ENCODE results near the gene RPS15A. TPM values are rescaled to one million over a fixed set of nuclear protein-coding genes. Genes with fewer than 3 reads are reported as not detected.

The RPS15A gene
- total RNA-seq, 6 experiments from 2014 or later, result 413 to 736 (median 445) TPM

DNA sequence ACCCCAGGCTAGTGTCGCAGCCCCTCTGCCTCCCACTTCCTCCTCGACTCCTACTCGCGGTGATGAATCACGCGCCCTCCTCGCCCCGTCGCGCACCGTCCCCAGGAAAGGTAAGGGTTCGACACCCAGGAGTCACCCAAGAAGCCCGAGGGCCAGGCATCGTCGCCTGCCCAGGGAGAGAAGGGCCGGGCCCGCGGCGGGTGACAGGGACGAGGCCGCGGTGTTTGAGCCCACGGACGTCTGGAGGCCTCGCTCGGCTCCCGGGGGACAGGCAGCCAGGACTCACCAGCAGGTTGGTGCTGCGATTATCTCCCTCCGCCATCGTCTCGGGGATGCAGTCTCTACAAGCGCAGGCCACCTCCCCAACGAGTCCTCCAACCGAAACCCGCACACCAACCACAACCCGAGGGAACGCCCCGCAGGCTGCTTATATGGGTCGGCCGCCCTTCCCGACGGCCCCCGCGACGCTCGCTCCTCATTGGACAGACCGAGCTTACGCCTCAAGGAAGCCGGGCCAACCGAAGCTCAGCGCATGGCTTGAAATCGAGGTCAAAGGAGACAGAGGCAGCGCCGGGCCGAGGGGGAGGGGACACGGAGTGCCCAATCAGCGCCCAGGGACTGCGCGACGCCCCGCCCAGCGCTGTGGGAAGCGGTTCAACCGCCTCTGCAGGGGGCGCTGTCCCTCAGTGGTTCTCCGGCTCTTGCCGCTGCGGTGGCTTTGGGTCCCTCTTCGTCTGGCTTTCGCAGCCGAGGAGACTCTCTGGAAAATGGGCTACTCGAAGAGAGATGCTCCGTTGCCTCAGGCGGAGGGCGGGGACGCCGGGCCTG is 11.2 kb upstream of the RPS15A start, which contains the start of gene ARL6IP1:
ARL6IP1 (minus strand) TSS at position 405 of the 828 bp plus-strand sequence; CDS start at position 322, 83 bp downstream.
- Histone ChIP-seq H3K9me3 (no peaks in the 10 kb centered on the region), H3K4me1 (peaks cover 0 to 40% (median 16%) of the 10 kb centered on the region in 4 donors), H3K4me3 (peak within 1 kb of the TSS; percentile 87 to 98 (median 94)), H3K27ac (peak within 1 kb of the TSS; percentile 88 to 92 (median 91)), H3K36me3 (peaks cover 0 to 8% (median 3%) of the 10 kb centered on the region in 4 donors), H3K27me3 (no peaks in the 10 kb centered on the region)
- peak; percentile 99 for DNase-seq
- peak; percentile 95 to 99 (median 97) for ATAC-seq
- intact Hi-C loops (cut with DNase I), result loop anchor here in 1 of 2 donors (10.0 kb wide), 1 partner anchor 163 kb away; no protein-coding TSS in a partner anchor
- 0% methylated on average over 9 of the region's 77 CpGs for WGBS (ENCODE audit: insufficient coverage, low coverage, low lambda C conversion rate, missing lambda C conversion rate)
- TF ChIP-seq, protein P1, sequence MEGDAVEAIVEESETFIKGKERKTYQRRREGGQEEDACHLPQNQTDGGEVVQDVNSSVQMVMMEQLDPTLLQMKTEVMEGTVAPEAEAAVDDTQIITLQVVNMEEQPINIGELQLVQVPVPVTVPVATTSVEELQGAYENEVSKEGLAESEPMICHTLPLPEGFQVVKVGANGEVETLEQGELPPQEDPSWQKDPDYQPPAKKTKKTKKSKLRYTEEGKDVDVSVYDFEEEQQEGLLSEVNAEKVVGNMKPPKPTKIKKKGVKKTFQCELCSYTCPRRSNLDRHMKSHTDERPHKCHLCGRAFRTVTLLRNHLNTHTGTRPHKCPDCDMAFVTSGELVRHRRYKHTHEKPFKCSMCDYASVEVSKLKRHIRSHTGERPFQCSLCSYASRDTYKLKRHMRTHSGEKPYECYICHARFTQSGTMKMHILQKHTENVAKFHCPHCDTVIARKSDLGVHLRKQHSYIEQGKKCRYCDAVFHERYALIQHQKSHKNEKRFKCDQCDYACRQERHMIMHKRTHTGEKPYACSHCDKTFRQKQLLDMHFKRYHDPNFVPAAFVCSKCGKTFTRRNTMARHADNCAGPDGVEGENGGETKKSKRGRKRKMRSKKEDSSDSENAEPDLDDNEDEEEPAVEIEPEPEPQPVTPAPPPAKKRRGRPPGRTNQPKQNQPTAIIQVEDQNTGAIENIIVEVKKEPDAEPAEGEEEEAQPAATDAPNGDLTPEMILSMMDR (IDR thresholded peaks at IDR 0.05), result peak; percentile 96 to 99 (median 98)
- TF ChIP-seq POLR2A (IDR thresholded peaks at IDR 0.05), result peak; percentile 100

DNA sequence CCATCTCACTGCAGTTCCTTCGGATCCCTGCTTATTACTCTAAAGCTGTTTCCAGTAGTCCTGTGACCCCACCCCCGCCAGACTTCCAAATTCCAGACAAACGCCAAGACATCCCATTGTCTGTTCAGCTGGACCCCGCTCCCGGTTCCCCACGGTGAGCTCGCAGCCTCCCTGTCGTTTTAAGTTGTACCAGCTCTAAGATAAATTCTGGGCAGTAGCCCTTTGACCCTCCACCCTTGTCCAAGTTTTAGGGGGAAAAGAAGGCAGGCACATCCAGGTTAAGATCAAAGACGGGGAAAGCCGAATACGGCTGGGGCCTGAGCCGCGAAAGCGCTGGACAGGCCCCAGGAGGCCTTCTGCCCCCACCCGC is 10.6 kb upstream of the RPS15A start:
- Histone ChIP-seq H3K27me3 (no peaks in the 10 kb centered on the region), H3K4me3 (peak overlapping the region; percentile 87 to 98 (median 94)), H3K4me1 (peaks cover 0 to 42% (median 19%) of the 10 kb centered on the region in 4 donors), H3K27ac (peak overlapping the region; percentile 88 to 92 (median 91)), H3K36me3 (peaks cover 0 to 14% (median 0%) of the 10 kb centered on the region in 4 donors), H3K9me3 (no peaks in the 10 kb centered on the region)
- DNase-seq (peak in 2 of 3 donors; percentile 36 to 58), ATAC-seq (peak in 2 of 4 donors; percentile 3 to 36)
- intact Hi-C loops (cut with DNase I), result loop anchor here in 1 of 2 donors (10.0 kb wide), 1 partner anchor 164 kb away; no protein-coding TSS in a partner anchor
- TF ChIP-seq POLR2A (IDR thresholded peaks at IDR 0.05), result no peak
- TF ChIP-seq, protein P1 (IDR thresholded peaks at IDR 0.05), result no peak
- 1% methylated on average over 8 of the region's 15 CpGs for WGBS (ENCODE audit: insufficient coverage, low coverage, low lambda C conversion rate, missing lambda C conversion rate)

DNA sequence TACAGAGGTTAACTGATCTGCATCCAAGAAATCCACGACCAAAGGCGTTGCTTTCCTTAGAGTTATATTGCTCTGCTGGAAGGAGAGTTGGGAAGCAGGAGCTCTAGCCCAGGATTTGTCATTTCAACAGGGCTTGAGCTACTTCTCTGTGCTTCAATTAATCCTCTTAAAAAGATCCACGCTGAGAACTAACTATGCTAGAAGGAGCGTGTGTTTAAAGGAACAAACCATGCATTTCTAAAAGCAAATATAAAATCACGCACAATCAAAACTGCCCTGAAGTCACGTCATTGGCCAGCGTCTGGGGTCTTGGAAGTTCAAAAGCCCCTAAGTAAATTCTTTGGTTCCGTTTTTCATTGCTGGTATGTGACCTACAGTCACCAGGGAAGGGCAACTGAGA is 10.2 kb upstream of the RPS15A start:
- no peak for DNase-seq
- intact Hi-C loops (cut with DNase I), result loop anchor here in 1 of 2 donors (10.0 kb wide), 1 partner anchor 165 kb away; no protein-coding TSS in a partner anchor
- ATAC-seq, result no peak
- WGBS (ENCODE audit: insufficient coverage, low coverage, low lambda C conversion rate, missing lambda C conversion rate), result 0% methylated on average over 8 of the region's 8 CpGs
- peak overlapping the region; percentile 87 to 98 (median 94) for H3K4me3 ChIP-seq
- no peak for TF ChIP-seq POLR2A (IDR thresholded peaks at IDR 0.05)
- TF ChIP-seq, protein P1 (IDR thresholded peaks at IDR 0.05), result no peak
- H3K27ac ChIP-seq, result peak overlapping the region; percentile 88 to 92 (median 91)
- peaks cover 0 to 42% (median 19%) of the 10 kb centered on the region in 4 donors for H3K4me1 ChIP-seq
- peaks cover 0 to 18% (median 3%) of the 10 kb centered on the region in 4 donors for H3K36me3 ChIP-seq
- no peaks in the 10 kb centered on the region for H3K27me3 ChIP-seq
- H3K9me3 ChIP-seq, result no peaks in the 10 kb centered on the region

DNA sequence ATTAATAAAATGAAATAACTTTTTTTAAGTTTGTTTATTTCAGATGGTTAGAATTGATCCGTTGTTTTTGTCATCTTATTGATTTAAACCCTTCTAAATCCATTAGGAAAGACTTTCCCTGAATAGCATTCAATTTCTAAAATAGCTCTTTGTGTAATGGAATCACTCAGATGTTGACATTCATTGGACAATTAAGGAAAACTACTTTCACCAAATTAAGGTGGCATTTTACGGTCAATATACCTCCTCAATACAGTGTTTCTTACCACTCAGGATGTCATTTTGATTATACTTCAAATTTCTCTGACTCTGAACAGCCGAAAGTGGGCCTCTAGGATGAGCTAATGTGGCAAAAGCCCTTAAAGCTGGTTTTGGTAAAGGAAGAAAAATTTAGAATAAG is 9.4 kb upstream of the RPS15A start:
- Histone ChIP-seq H3K4me1 (peaks cover 0 to 42% (median 19%) of the 10 kb centered on the region in 4 donors), H3K36me3 (peaks cover 0 to 26% (median 6%) of the 10 kb centered on the region in 4 donors), H3K4me3 (peak overlapping the region in 2 of 3 donors; percentile 94 to 98), H3K27ac (peak overlapping the region in 2 of 3 donors; percentile 88 to 91), H3K9me3 (no peaks in the 10 kb centered on the region), H3K27me3 (no peaks in the 10 kb centered on the region)
- DNase-seq, result no peak
- 47% methylated on average over 3 of the region's 3 CpGs for WGBS (ENCODE audit: insufficient coverage, low coverage, low lambda C conversion rate, missing lambda C conversion rate)
- TF ChIP-seq, protein P1 (IDR thresholded peaks at IDR 0.05), result no peak
- TF ChIP-seq POLR2A (IDR thresholded peaks at IDR 0.05), result no peak
- intact Hi-C loops (cut with DNase I), result no loop called here
- no peak for ATAC-seq

Measured in right lobe of liver (tissue), 6 donors.